Bladder microvascular endothelial cell (primary cell): ENCODE results near the gene MERTK. TPM values are rescaled to one million over a fixed set of nuclear protein-coding genes. Genes with fewer than 3 reads are reported as not detected.

Source experiments
- total RNA-seq: library from RNA; depleted of rRNA; stranded (reverse); fragments of >200 nt; gene quantifications from 2 replicates; pipeline ENCODE4 v1.2.3, GENCODE V29; 2014

The MERTK gene
- 11.2 and 44.7 TPM in 2 replicates for total RNA-seq

GRCh38 chr2:111897924-111898702 lies at the start of gene MERTK:
Gene MERTK, plus strand, starts transcription at chr2:111898607. Its CDS starts 129 bp downstream, at chr2:111898736.

GRCh38 chr2:111883661-111884591 lies 14.5 kb upstream of the MERTK start, which contains the start of gene ANAPC1:
Gene ANAPC1, minus strand, starts transcription at chr2:111884193. Its CDS starts 3,368 bp downstream, at chr2:111880825.

GRCh38 chr2:112054847-112055729 lies 156.7 kb downstream of the MERTK start, which contains the start of gene TMEM87B:
Gene TMEM87B, plus strand, starts transcription at chr2:112055269. Its CDS starts 323 bp downstream, at chr2:112055592.

Other genes starting within 250 kb of the MERTK start
- 41.6 and 98.9 TPM in 2 replicates for gene ANAPC1, start 14.4 kb upstream of the MERTK start, total RNA-seq
- gene TMEM87B, start 156.7 kb downstream of the MERTK start, total RNA-seq, result 15.2 and 75.4 TPM in 2 replicates
- 1.3 and 4.4 TPM in 2 replicates for gene FBLN7, start 239.8 kb downstream of the MERTK start, total RNA-seq